Type B pancreatic cell (in vitro differentiated cells): ENCODE data around the gene GABPA. TPM values are rescaled to one million over a fixed set of nuclear protein-coding genes. Genes with fewer than 3 reads are reported as not detected.
"Not testable (repeated sequence)": the region's sequence is repeated elsewhere in the genome, so short reads cannot be mapped to it uniquely, and the experiment has no call there.

ENCODE experiments used
- DNase-seq: peaks from one replicate; pipeline ENCODE4 v3.0.0; 2021; ENCODE audit warnings: mixed read lengths; ENCODE audit not compliant: unreplicated experiment; ENCODE audit errors: extremely low spot score
- H3K27ac Mint-ChIP-seq: 2 replicates; pipeline ENCODE4 v1.8.0; 2021; ENCODE audit warnings: mild to moderate bottlenecking, mixed read lengths
- H3K27me3 Mint-ChIP-seq: 2 replicates; pipeline ENCODE4 v1.8.0; 2021; ENCODE audit warnings: mixed read lengths
- H3K36me3 Mint-ChIP-seq: 2 replicates; pipeline ENCODE4 v1.8.0; 2021; ENCODE audit warnings: mixed read lengths
- H3K4me1 Mint-ChIP-seq: one replicate; pipeline ENCODE4 v1.8.0; 2021; ENCODE audit warnings: mixed read lengths; ENCODE audit not compliant: unreplicated experiment
- H3K4me3 Mint-ChIP-seq: 2 replicates; pipeline ENCODE4 v1.8.0; 2021; ENCODE audit warnings: mild to moderate bottlenecking, mixed read lengths
- H3K9me3 Mint-ChIP-seq: 2 replicates; pipeline ENCODE4 v1.8.0; 2021; ENCODE audit warnings: mixed read lengths
- total RNA-seq: library from RNA; stranded (reverse); gene quantifications from 2 replicates; pipeline ENCODE4 v1.2.1, GENCODE V29; 2021; ENCODE audit warnings: low replicate concordance
- TF ChIP-seq, protein P1 (sequence below): fragments of 200-600 bp; sonication (generic); conservative IDR thresholded peaks from 2 replicates; pipeline ENCODE4 v1.5.0; 2021; ENCODE audit warnings: antibody characterized with exemption, mild to moderate bottlenecking

Gene GABPA
- total RNA-seq, 1 donor from 2014 or later: 26.4 TPM

DNA sequence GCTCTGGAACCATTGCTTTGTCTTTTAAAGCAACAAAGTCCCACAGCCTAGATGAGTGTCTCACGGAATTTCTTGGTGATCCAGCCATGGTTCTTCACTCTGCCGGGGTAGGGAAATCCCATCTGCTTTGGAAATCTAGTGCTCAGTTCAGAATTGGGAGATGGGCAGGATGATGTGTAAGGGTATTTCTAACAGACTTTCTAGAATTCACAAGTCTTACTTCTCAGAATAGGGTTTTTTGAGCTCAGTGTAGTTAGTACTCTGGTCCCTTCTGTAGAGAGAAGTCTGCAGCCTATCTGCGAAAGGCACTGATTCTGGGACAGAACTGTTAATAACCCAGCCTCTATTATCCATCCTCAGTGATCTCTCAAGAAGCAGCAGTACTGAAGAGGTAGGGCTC is 25.3 kb downstream of the GABPA start:
- TF ChIP-seq, protein P1, sequence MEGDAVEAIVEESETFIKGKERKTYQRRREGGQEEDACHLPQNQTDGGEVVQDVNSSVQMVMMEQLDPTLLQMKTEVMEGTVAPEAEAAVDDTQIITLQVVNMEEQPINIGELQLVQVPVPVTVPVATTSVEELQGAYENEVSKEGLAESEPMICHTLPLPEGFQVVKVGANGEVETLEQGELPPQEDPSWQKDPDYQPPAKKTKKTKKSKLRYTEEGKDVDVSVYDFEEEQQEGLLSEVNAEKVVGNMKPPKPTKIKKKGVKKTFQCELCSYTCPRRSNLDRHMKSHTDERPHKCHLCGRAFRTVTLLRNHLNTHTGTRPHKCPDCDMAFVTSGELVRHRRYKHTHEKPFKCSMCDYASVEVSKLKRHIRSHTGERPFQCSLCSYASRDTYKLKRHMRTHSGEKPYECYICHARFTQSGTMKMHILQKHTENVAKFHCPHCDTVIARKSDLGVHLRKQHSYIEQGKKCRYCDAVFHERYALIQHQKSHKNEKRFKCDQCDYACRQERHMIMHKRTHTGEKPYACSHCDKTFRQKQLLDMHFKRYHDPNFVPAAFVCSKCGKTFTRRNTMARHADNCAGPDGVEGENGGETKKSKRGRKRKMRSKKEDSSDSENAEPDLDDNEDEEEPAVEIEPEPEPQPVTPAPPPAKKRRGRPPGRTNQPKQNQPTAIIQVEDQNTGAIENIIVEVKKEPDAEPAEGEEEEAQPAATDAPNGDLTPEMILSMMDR: no peak
- no peaks in the 10 kb centered on the region for H3K27me3 Mint-ChIP-seq
- DNase-seq: no peak
- no peak overlapping the region for H3K4me3 Mint-ChIP-seq
- no peak overlapping the region for H3K27ac Mint-ChIP-seq
- peaks cover 36% of the 10 kb centered on the region for H3K36me3 Mint-ChIP-seq
- H3K4me1 Mint-ChIP-seq: no peaks in the 10 kb centered on the region
- no peaks in the 10 kb centered on the region for H3K9me3 Mint-ChIP-seq

DNA sequence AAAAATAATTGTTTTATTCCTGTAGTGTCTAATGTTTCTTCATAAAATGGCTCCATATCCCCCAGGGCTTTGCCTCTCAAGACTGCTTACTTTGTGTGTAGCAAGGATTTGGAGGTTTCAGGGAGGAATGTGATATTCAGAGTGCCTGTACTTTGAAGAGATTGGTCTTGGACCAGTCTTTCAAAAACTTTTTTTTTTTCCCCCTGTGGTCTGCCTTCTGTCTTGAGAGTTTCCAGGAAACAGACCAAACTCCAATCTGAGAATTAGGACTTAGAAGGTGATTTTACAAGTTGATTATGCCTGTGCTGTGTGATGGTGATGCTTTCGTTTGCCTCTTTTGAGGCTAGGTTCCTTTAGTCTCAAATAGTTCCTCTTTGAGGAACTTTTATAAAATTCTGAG is 25.9 kb downstream of the GABPA start:
- no peaks in the 10 kb centered on the region for H3K4me1 Mint-ChIP-seq
- peaks cover 36% of the 10 kb centered on the region for H3K36me3 Mint-ChIP-seq
- H3K27me3 Mint-ChIP-seq: no peaks in the 10 kb centered on the region
- TF ChIP-seq, protein P1: no peak
- no peak overlapping the region for H3K4me3 Mint-ChIP-seq
- H3K27ac Mint-ChIP-seq: no peak overlapping the region
- H3K9me3 Mint-ChIP-seq: no peaks in the 10 kb centered on the region
- DNase-seq: no peak

- TF ChIP-seq, protein P1: no peak
- H3K4me3 Mint-ChIP-seq: no peak overlapping the region
- no peaks in the 10 kb centered on the region for H3K4me1 Mint-ChIP-seq
- H3K27ac Mint-ChIP-seq: no peak overlapping the region
- no peak for DNase-seq
- no peaks in the 10 kb centered on the region for H3K9me3 Mint-ChIP-seq
- H3K36me3 Mint-ChIP-seq: peaks cover 30% of the 10 kb centered on the region
- no peaks in the 10 kb centered on the region for H3K27me3 Mint-ChIP-seq
Measured at GRCh38 chr21:25764065-25764464, 29.3 kb downstream of the GABPA start.

DNA sequence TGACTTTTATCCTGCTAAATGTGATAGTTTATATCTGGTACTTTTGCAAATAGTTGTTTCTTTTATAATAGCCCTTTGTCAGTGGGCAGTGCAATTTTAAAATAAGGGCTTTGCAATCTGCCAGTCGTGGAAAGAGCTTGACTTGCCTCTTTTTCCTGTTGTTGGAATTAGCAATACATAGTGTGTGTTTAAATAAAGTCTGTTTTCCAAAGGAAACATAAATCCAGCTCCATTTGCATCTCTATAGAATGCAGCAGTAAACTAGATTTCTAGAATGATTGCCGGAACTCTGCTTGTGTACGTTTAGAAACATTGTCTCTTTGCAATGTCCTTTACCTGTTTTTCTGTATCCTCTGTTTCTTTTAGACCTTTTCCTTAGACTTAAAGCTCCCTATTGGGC is 33.1 kb downstream of the GABPA start:
- Mint-ChIP-seq H3K27ac (no peak overlapping the region), H3K4me1 (no peaks in the 10 kb centered on the region), H3K27me3 (no peaks in the 10 kb centered on the region), H3K4me3 (no peak overlapping the region), H3K9me3 (no peaks in the 10 kb centered on the region), H3K36me3 (peaks cover 20% of the 10 kb centered on the region)
- DNase-seq: no peak
- TF ChIP-seq, protein P1: no peak

DNA sequence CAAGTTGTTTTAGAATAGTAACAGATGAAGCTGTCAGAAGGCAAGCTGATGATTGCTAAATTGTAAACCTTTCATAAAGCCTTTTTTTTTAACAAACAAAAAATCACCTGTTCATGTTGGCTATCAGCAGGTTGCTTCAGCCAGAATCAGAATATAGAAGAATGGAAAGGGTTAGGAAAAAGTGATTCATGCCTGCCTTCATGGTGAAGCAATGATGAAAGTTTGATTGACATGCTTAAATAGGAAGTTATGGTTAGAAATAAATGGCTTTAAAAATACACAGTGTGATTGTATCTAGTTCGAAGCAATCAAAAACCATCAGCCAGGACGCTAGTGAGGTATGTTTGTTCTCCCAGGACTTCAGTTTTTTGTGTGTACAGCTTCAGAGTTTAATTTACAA is 37.9 kb downstream of the GABPA start:
- Mint-ChIP-seq H3K4me3 (no peak overlapping the region), H3K27me3 (no peaks in the 10 kb centered on the region), H3K27ac (no peak overlapping the region), H3K9me3 (no peaks in the 10 kb centered on the region), H3K36me3 (peaks cover 3% of the 10 kb centered on the region), H3K4me1 (no peaks in the 10 kb centered on the region)
- no peak for DNase-seq
- TF ChIP-seq, protein P1: no peak

DNA sequence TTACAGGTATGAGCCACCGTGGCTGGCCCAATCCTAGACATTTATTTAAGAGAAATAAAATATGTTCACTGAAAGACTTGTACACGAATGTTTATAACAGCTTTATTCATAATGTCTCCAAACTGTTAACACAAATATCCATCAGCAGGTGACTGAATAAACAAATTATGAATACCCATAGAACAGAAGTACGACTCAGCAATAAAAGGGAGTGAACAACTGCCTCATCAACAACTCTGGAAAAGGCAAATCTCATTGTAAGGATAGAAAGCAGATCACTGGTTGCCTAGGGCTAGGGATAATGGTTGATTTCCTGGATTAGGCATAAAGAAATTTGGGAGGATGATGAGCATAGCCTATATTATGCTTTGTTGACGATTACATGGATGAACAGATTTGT is 41.7 kb downstream of the GABPA start:
- Mint-ChIP-seq H3K4me1 (no peaks in the 10 kb centered on the region), H3K27me3 (no peaks in the 10 kb centered on the region), H3K4me3 (no peak overlapping the region), H3K36me3 (no peaks in the 10 kb centered on the region), H3K9me3 (peaks cover 7% of the 10 kb centered on the region), H3K27ac (no peak overlapping the region)
- TF ChIP-seq, protein P1: no peak
- DNase-seq: no peak

GRCh38 chr21:25778126-25778875 is 43.5 kb downstream of the GABPA start:
- not testable (repeated sequence) for H3K27me3 Mint-ChIP-seq, H3K9me3 Mint-ChIP-seq, H3K4me1 Mint-ChIP-seq, H3K36me3 Mint-ChIP-seq, H3K4me3 Mint-ChIP-seq, DNase-seq, H3K27ac Mint-ChIP-seq
